Measurements from ENCODE around the gene COL8A2.

GRCh38 chr1:36051821-36052220 is 73.2 kb downstream of the COL8A2 start:
- TF ChIP-seq CTCF (IDR thresholded peaks at IDR 0.05) (no peak), POLR2A (IDR thresholded peaks at IDR 0.05) (no peak)
